ENCODE results near the gene TRAPPC3. TPM values are rescaled to one million over a fixed set of nuclear protein-coding genes. Genes with fewer than 3 reads are reported as not detected.

TRAPPC3 gene
- total RNA-seq, 1 experiment from 2014 or later, result 64.6 TPM

DNA sequence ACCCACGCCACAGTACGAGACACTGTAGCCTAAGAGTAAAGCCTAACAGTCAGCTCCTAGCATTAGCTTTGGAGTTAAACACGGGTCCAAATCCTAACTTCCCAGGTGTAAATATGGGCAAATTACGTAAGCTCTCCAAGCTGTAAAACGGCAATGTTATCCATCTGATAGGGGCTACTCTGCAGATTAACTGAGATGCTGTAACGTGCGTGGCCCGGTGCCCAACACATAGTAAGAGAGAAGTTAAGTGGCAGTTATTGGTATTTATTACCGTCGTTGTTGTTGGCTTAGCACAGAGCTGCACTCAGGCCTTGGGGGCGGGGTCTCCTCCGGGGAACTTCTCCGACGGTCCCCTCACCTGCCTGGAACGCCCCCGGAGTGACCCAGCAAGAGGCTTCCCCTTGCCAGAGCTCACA lies 457 bp downstream of the TRAPPC3 start (continued):
- no peak for TF ChIP-seq CBX3 (IDR thresholded peaks at IDR 0.05; ENCODE audit: low read depth)
- TF ChIP-seq JUND (IDR thresholded peaks at IDR 0.05), result no peak

DNA sequence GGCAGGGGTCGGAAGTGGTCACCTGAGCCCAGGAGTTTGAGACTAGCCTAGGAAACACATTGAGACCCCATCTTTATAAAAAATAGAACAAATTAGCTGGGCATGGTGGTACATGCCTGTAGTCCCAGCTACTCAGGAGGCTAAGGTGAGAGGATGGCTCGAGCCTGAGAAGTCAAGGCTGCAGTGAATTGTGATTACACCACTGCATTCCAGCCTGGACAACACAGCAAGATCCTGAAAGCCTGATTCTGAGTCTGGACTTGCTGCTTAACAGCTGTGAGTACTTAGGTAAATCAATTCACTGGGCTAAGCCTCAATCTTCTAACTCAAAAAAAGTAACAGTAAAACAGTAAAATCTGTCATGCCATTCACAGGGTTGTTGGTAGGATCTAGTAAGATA lies 4.9 kb downstream of the TRAPPC3 start:
- Histone ChIP-seq H3K9me2 (ENCODE audit: insufficient read depth) (no peaks in the 10 kb centered on the region), H3K4me2 (ENCODE audit: low read length) (no peak overlapping the region), H3K4me3 (replicated peaks in 1 of 2; ENCODE audit: low read depth in 1 of 2, low read length in 2 of 2) (no peak overlapping the region), H3K27ac (ENCODE audit: low read depth, low read length) (no peak overlapping the region), H3K9ac (ENCODE audit: low read length) (no peak overlapping the region), H3K9me3 (ENCODE audit: control insufficient read depth in 1 of 2, insufficient read depth in 1 of 2, low read depth in 1 of 2, low read length in 2 of 2) (no peaks in the 10 kb centered on the region), H4K20me1 (ENCODE audit: insufficient read depth) (no peaks in the 10 kb centered on the region), H3K36me3 (ENCODE audit: control insufficient read depth in 1 of 2, insufficient read depth in 2 of 2, low read length in 2 of 2) (peaks cover 0 to 9% of the 10 kb centered on the region in 2 experiments; a peak in 1 of 4 replicates), H2AFZ (ENCODE audit: low read depth, low read length, poor library complexity, severe bottlenecking) (no peak overlapping the region), H3K27me3 (ENCODE audit: insufficient read depth, low read length) (no peaks in the 10 kb centered on the region), H3K79me2 (ENCODE audit: insufficient read depth, low read length) (peaks cover 89% of the 10 kb centered on the region), H3K4me1 (ENCODE audit: control insufficient read depth in 1 of 2, insufficient read depth in 2 of 2, low read length in 2 of 2) (peaks cover 0 to 21% of the 10 kb centered on the region in 2 experiments)
- TF ChIP-seq, protein P1, sequence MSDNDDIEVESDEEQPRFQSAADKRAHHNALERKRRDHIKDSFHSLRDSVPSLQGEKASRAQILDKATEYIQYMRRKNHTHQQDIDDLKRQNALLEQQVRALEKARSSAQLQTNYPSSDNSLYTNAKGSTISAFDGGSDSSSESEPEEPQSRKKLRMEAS (IDR thresholded peaks at IDR 0.05), result no peak
- TF ChIP-seq POLR2AphosphoS5 (IDR thresholded peaks at IDR 0.05; ENCODE audit: low read depth, low read length) (no peak), CEBPB (IDR thresholded peaks at IDR 0.05; ENCODE audit: low read depth) (no peak), ELF1 (IDR thresholded peaks at IDR 0.05; ENCODE audit: borderline replicate concordance, low read depth) (no peak), FOSL1 (IDR thresholded peaks at IDR 0.05; ENCODE audit: low read depth) (no peak), CBX3 (IDR thresholded peaks at IDR 0.05; ENCODE audit: low read depth) (no peak), ZFX (IDR thresholded peaks at IDR 0.05) (no peak), SIN3A (IDR thresholded peaks at IDR 0.05; ENCODE audit: low read depth) (no peak)
- ChIA-PET CTCF (interaction anchor here (0.7 kb wide), 1 partner anchor 10 kb away, joined by 3 read pairs; no protein-coding TSS in a partner anchor), POLR2A (interaction anchor here (0.7 kb wide), 1 partner anchor 9 kb away, joined by 3 read pairs; no protein-coding TSS in a partner anchor), RAD21 (ENCODE audit: low non-redundant PET in 1 of 2, low total read pairs in 2 of 2, uncharacterized antibody in 2 of 2, unreplicated experiment in 2 of 2) (no interaction called here)
- BruUV-seq (replicated peaks), result no TSS peak
- intact Hi-C loops (cut with micrococcal nuclease), result no loop called here
- no peak for ATAC-seq
- no peak for DNase-seq (ENCODE audit: low read depth, low spot score)

DNA sequence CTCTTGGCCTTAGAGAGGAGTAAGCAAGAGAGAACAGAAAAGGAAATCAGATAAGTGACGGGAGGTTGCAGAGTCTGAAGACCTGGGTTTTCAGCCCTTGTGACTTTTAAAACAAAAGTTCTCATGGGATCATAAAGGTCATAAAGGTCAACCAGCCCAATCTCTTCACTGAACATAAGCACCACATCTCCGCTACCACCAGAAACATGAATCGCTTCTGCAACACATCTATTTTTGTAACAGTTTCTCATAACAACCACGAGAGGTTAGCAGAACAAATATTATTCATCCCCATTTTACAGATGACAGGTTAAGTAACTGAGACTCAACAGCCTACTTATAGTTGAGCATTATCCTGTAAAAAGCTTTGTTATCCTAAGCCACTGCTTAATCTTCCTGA lies 5.9 kb downstream of the TRAPPC3 start:
- Histone ChIP-seq H3K27ac (ENCODE audit: low read depth, low read length) (no peak overlapping the region), H3K9me3 (ENCODE audit: control insufficient read depth in 1 of 2, insufficient read depth in 1 of 2, low read depth in 1 of 2, low read length in 2 of 2) (no peaks in the 10 kb centered on the region), H4K20me1 (ENCODE audit: insufficient read depth) (no peaks in the 10 kb centered on the region), H3K4me1 (ENCODE audit: control insufficient read depth in 1 of 2, insufficient read depth in 2 of 2, low read length in 2 of 2) (peaks cover 0 to 19% of the 10 kb centered on the region in 2 experiments), H3K27me3 (ENCODE audit: insufficient read depth, low read length) (no peaks in the 10 kb centered on the region), H3K9ac (ENCODE audit: low read length) (no peak overlapping the region), H3K9me2 (ENCODE audit: insufficient read depth) (no peaks in the 10 kb centered on the region), H3K4me2 (ENCODE audit: low read length) (no peak overlapping the region), H2AFZ (ENCODE audit: low read depth, low read length, poor library complexity, severe bottlenecking) (no peak overlapping the region), H3K36me3 (ENCODE audit: control insufficient read depth in 1 of 2, insufficient read depth in 2 of 2, low read length in 2 of 2) (peaks cover under 1 to 9% of the 10 kb centered on the region in 2 experiments; a peak in 1 of 4 replicates), H3K4me3 (replicated peaks in 1 of 2; ENCODE audit: low read depth in 1 of 2, low read length in 2 of 2) (no peak overlapping the region), H3K79me2 (ENCODE audit: insufficient read depth, low read length) (peaks cover 80% of the 10 kb centered on the region)
- no peak for ATAC-seq
- no TSS peak for BruUV-seq (replicated peaks)
- intact Hi-C loops (cut with micrococcal nuclease), result no loop called here
- ChIA-PET CTCF (no interaction called here), RAD21 (ENCODE audit: low non-redundant PET in 1 of 2, low total read pairs in 2 of 2, uncharacterized antibody in 2 of 2, unreplicated experiment in 2 of 2) (no interaction called here), POLR2A (no interaction called here)
- DNase-seq (ENCODE audit: low read depth, low spot score), result no peak
- TF ChIP-seq, protein P2, sequence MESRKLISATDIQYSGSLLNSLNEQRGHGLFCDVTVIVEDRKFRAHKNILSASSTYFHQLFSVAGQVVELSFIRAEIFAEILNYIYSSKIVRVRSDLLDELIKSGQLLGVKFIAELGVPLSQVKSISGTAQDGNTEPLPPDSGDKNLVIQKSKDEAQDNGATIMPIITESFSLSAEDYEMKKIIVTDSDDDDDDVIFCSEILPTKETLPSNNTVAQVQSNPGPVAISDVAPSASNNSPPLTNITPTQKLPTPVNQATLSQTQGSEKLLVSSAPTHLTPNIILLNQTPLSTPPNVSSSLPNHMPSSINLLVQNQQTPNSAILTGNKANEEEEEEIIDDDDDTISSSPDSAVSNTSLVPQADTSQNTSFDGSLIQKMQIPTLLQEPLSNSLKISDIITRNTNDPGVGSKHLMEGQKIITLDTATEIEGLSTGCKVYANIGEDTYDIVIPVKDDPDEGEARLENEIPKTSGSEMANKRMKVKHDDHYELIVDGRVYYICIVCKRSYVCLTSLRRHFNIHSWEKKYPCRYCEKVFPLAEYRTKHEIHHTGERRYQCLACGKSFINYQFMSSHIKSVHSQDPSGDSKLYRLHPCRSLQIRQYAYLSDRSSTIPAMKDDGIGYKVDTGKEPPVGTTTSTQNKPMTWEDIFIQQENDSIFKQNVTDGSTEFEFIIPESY (IDR thresholded peaks at IDR 0.05; ENCODE audit: extremely low read depth, insufficient replicate concordance, low read length), result no peak
